GM21723 (cell line): ENCODE results near the gene UPK1B.
"Not testable (repeated sequence)": the region's sequence is repeated elsewhere in the genome, so short reads cannot be mapped to it uniquely, and the experiment has no call there.

ENCODE experiments used
- ATAC-seq: cut with Tn5 transposase; IDR thresholded peaks from one replicate; pipeline ENCODE4 v1.9.1; 2021; ENCODE audit warnings: mild to moderate bottlenecking, moderate library complexity; ENCODE audit not compliant: unreplicated experiment

The UPK1B gene

GRCh38 chr3:119221779-119222320, 48.5 kb downstream of the UPK1B start:
- ATAC-seq = no peak

- ATAC-seq = no peak
These were observed 49.0 kb downstream of the UPK1B start for GRCh38 chr3:119222391-119222790.

GRCh38 chr3:119223511-119223910, 50.1 kb downstream of the UPK1B start:
- ATAC-seq = no peak

- ATAC-seq = no peak
These were observed 51.7 kb downstream of the UPK1B start for GRCh38 chr3:119225121-119225520.

GRCh38 chr3:119227070-119227850, 53.9 kb downstream of the UPK1B start:
- ATAC-seq = no peak

- ATAC-seq = no peak
These were observed 55.2 kb downstream of the UPK1B start for GRCh38 chr3:119228373-119229145.

GRCh38 chr3:119229190-119229589, 55.8 kb downstream of the UPK1B start:
- no peak for ATAC-seq

- no peak for ATAC-seq
These were observed 56.7 kb downstream of the UPK1B start for GRCh38 chr3:119230071-119230470.

GRCh38 chr3:119230745-119231144, 57.3 kb downstream of the UPK1B start:
- ATAC-seq = no peak

GRCh38 chr3:119234610-119235009, 61.2 kb downstream of the UPK1B start:
- ATAC-seq = no peak

GRCh38 chr3:119235151-119235550, 61.8 kb downstream of the UPK1B start:
- ATAC-seq = no peak

- no peak for ATAC-seq
These were observed 63.4 kb downstream of the UPK1B start for GRCh38 chr3:119236756-119237155.

- no peak for ATAC-seq
These were observed 63.9 kb downstream of the UPK1B start for GRCh38 chr3:119237299-119237698.

- no peak for ATAC-seq
These were observed 65.0 kb downstream of the UPK1B start for GRCh38 chr3:119238363-119238762.

GRCh38 chr3:119239206-119239820, 65.9 kb downstream of the UPK1B start:
- ATAC-seq = no peak

GRCh38 chr3:119240101-119240590, 66.7 kb downstream of the UPK1B start:
- peak; percentile 23 for ATAC-seq

- ATAC-seq = peak; percentile 90
These were observed 67.4 kb downstream of the UPK1B start, which contains the start of gene B4GALT4 for GRCh38 chr3:119240591-119241434. Gene B4GALT4 (minus strand): TSS chr3:119240878. CDS start chr3:119230099, 10,779 bp downstream.

- ATAC-seq = not testable (repeated sequence)
These were observed 69.1 kb downstream of the UPK1B start for GRCh38 chr3:119242387-119243057.

GRCh38 chr3:119243058-119243529, 69.7 kb downstream of the UPK1B start:
- not testable (repeated sequence) for ATAC-seq
